Tongue (tissue), 2 donors: ENCODE measurements around the gene KDR. TPM values are rescaled to one million over a fixed set of nuclear protein-coding genes. Genes with fewer than 3 reads are reported as not detected.

Experiments used
- DNase-seq: peaks from one replicate; pipeline ENCODE4 v3.0.0-alpha.2; 2015
- total RNA-seq: library from RNA; depleted of rRNA; stranded (reverse); fragments of >200 nt; gene quantifications from one replicate; pipeline ENCODE4 v1.2.3, GENCODE V29; 2014

The KDR gene
- total RNA-seq, result 56.2 TPM

DNA sequence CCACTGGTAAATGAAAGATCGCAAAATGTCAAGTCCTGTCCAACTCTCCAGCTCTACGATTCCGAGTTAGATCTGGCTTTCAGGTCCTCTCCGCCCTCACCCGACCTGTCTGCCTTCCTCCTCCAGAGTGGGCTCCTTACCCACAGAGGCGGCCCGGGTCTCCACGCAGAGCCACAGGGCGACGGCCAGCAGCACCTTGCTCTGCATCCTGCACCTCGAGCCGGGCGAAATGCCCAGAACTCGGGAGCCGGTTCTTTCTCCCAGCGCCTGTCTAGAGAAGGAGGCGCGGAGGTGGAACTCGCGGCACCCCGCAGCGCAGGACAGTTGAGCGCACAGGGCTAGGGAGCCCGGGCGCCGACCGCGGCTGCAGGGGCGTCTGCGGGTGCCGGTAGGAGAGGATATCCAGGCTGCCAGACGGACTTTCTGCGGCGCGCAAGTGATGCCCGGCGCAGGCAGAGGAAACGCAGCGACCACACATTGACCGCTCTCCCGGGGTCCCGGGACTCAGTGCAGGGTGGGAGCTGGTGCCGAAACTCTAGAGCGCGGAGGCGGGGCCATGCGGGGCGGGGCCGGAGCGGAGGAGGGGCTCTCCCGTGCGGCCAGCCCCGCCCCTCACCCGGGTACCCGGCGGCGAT lies at the start of gene KDR:
TSS of gene KDR (minus strand) at position 509 of the 635 bp plus-strand sequence. CDS start at position 207, 302 bp downstream.
- DNase-seq, result peak; percentile 39

DNA sequence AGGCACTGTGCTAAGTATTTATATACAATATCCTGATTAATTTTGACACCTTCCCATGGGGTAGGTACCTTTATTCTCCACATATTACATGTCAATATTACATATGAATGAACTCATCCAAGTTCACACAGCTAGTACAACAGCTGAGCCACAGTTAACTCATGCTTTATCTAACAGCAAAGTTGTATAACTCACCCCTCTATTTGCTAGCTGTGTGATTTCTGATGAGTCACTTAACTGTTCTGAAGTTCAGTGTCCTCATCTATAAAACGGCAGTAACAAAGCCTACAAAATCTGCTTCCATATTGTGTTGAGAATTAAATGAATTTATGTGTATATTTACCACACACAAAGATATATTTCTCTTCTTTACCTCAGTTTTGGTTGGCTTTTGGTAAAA lies 48.2 kb upstream of the KDR start:
- DNase-seq, result no peak

DNA sequence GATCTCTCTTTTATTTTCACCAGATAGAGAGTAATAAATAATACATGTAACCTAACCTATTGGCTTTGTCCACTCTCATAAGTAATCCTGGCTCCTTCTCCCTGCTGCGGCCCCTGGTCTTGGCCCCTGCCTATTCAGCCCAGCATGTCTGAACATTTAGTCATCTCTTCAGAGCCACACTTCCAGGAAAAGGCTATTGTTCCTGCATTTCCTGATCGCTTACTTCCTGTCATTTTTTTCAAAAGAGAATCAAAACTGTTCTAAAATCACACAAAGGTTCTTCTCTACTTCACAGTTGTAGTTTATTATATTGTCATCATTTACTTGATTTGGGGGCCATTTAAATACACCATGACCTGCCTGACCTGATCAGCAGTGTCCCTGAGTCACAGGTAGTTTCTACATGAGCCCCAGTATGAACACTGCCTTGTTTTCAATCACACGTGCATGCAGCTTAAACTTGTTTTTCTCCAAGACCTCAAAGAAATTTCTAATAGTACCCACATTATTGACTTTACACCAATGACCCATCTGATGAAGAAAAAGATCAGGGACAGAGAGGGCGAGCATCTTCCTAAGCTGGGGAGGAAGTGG lies 47.4 kb upstream of the KDR start:
- no peak for DNase-seq

DNA sequence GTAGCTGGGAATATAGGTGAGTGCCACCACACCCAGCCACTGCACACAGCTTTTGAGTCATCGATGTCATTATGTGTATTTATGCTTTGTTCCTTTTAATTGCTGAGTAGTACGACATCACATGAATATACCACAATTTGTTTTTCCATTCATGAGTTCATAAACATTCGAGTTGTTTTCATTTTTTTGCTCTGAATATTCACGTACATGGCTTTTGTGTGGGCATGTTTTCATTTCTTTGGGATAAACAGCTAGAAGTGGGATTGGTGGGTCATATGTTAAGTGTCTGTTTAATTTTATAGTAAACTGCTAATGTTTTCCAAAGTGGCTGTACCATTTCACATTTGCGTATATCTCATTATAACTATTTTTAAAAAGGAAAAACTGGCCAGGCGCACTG lies 45.1 kb upstream of the KDR start:
- no peak for DNase-seq

DNA sequence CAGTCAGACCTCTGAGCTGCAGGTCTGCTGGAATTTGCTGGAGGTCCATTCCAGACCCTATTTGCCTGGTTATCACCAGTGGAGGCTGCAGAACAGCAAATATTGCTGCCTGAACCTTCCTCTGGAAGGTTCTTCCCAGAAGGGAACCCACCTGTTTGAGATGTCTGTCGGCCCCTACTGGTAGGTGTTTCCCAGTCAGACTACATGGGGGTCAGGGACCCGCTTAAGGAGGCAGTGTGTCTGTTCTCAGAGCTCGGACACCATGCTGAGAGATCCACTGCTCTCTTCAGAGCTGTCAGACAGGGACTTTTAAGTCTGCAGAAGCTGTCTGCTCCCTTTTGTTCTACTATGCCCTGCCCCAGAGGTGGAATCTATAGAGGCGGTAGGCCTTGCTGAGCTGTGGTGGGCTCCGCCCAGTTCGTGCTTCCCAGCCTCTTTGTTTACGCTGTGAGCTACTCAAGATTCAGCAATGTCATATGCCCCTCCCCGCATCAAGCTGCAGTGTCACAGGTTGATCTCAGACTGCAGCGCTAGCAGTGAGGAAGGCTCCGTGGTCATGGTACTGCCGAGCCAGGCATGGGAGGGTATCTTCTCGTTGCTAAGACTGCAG lies 44.1 kb upstream of the KDR start:
- peak; percentile 44 for DNase-seq

DNA sequence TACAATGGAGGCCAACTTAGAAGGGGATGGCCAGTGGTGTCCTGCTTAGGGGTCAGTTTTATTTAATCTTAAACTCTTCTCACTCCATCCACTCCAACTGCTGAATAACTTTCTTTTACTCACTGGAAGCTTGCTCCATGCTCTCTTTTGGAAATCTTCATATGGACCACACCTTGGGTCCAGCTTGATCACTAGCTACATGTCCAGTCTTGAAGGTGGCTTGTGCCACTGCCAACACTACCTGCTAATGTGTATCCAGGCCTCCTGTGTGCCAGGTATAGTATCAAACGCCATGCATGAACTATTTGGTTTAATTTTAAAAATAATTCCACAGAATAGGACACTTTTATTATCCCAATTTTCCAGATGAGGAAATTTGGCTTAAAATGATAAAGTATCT lies 37.0 kb upstream of the KDR start:
- no peak for DNase-seq

DNA sequence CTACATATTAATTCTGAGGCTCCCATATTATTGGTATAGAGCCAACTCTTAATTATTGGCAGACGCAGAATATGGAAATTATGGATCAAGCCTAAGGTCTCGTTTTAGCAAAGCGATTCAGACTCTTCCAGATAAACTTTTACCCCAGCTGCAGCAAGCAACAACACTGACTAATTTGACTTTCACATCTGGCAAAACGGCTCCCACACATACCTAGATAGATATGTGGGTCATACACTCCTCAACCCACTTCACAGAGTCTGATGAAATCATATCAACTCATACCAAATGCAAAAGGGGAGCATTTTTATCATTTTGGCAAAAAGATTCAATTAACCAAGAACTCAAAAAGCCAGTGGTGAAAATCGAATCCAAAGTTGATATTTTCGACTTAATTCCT lies 36.3 kb upstream of the KDR start:
- DNase-seq, result no peak

DNA sequence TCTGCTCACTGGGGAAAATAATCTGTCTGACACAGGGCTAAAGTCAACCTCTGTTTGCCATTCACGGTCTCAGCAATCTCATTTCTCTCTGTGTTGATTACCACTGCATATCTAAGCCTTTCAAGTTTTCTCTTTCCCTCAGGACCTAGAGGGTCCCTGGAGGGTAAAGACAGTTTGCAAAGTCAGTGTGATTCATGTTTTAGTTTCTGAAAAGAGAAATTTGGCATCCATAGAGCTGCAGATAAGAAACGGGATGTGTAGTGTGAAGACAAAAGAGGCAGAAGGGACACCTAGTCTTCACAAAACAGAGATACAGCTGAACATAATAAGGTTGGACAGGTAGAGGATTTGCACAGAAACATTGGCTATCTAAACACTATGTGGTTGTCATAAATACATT lies 34.5 kb upstream of the KDR start:
- no peak for DNase-seq

DNA sequence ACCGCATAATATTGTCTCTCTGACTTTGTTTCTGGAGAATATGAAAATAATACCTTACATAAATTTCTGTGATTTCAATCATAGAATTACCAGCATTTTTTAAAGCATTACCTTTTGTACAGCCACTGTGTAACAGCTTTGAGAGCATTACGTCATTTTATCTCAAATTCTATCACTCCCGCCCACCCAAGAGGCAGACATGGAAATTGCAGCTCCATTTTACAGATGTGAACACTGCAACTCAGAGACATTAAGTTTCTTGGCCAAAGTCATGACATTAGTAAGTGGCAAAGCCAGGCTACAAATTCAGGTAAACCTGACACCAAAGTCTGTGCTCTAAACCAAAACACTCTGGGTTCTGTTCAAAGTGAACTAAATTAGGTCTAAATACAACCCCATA lies 33.6 kb upstream of the KDR start:
- no peak for DNase-seq

DNA sequence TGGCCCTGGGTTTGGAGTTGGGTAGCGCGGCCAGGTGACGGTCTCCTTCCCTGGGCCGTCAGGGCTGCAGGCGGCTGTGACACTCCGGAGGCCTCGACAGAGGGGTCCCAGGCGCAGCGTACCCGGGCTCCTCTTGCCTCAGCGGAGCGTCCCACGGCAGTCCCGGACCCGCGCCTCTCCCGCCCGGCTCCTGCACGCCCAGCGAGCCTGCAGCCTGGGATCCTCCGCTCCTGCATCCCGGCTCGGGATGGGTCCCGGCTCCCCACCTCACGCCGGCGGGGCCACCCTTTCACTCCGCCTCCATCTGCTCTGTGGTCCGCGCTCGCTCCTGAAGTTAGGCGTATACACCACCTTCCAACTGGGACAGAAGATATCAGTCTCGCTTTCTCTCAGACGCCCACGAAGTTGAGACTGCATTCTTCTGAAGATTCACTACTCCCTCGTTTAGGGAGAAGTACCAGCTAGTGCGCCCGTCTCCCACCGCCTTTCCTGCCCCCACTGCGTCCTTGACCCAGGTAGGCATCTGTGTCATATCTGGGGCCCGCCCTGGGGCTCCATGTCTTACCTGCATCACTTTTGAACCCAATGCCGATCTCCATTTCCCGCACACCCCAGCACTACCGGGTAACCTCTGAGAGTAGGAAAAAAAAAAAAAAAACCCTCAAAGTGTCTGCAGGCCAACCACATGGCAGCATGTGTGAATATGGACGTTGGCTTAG lies 32.3 kb upstream of the KDR start:
- no peak for DNase-seq

DNA sequence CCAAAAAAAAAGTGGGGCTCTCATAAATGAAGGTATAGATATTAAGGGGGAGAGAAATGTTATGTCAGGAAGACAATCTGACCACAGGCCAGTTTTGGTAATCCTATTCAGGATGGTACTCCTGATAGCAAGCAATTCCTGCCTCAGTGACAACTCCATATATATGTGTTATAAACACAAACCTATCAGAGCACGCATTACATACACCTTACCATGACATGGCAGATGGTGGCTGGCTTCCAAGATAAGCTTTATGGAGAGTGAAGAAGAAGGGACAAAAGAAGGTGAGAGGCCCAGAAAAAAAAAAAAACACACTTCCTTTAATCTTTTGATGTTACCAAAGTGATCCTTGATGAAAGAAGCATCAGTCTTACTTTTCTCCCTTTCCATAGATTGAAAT lies 29.5 kb upstream of the KDR start:
- DNase-seq, result no peak

DNA sequence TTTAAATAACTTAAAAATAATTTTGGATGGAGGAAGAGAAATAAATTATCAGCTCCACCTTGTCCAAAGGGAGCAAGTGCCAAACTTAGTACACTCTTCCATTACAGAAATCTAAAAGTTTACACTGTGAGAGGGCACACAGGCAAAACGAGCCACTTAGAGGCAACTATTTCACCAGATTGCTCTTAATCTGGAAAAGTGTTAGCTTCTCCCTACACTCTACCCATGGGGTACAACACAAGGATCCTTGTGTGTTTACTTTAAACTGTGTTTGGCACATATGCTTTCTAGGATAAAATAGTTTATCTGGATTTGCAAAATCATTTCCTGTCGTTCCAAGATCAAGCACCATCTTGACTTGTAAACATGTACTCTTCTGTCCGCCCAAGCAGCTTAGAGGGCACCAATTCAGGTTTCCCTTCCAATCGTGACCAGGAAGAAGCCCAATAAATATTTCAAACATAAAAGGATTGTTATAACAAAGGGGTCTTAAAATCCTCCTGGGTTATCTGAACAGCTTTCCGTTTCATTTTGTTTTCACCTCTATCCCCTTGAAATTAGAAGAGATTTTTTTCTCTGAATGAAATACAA lies 29.0 kb upstream of the KDR start:
- DNase-seq, result no peak

DNA sequence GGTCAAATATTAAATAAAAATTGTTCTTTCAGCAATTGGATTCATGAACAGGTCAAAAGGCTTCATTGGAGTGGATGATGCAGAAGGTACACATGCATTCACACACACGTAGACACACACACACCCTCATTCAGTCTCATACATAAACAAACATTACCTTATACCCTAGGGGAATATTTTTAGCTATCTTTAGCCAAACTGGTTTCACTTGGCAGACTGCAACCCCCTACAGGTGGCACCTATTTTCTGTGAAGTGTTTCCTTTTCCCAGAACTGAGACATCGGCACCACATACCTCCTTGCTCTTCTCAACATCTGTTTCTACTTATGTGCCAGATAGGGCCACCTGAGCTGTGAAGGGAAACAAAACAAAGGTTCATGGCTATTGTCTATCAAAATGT lies 18.5 kb upstream of the KDR start:
- no peak for DNase-seq

DNA sequence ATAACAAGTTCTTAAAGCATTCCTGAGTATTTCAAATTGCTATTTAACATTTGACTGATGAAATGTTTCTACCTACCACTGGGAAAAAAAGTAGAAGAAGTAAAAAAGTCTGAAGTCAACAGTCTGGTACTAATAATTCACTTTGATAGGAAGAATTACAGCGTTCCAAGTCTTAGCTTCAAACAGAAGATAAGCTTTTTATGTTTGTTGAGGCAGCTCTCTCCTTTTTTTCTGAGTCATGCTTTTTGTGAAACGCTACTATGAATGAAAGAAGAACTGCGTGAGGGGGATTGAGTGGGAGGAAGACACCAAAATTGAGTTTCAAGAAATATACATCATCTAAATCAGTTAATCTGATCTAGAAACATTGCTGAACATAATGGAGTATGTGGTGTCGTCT lies 13.0 kb upstream of the KDR start:
- no peak for DNase-seq

DNA sequence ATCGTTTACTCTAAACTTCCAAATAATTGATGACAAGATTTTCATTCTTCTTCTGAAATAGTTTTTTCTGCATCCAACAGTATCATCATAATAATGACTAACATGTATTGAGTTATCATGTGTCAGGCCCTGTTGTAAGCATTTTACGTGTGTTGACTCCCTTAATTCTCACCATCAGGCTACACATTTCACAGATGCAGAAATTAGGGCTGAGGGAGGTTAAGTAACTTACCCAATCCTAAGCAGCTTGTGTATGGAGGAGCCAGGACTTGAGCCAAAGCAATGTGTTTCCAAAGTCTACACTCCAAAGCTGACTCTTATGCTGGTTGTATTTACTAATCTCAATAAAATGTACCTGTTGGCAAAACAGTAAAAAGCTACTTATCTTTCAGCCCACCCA lies 11.2 kb upstream of the KDR start:
- no peak for DNase-seq

DNA sequence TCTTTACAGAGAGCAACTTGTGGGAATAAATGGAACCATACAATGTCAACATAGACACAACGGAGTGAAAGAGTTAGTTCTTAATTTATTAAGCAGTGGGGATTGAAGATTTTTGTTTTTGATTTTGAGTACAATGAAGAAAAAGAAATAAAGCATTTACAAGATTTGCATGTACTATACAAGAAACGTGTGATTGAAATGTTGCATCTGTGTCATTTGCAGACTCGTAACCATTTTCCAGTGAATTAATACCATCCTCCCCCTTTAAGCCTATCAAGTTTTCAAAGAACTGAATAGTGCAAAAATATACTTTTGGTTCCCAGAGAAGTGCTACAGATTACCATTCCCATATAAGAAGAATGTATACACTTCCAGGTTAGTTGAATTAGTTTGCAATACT lies 8.6 kb upstream of the KDR start:
- DNase-seq, result no peak

DNA sequence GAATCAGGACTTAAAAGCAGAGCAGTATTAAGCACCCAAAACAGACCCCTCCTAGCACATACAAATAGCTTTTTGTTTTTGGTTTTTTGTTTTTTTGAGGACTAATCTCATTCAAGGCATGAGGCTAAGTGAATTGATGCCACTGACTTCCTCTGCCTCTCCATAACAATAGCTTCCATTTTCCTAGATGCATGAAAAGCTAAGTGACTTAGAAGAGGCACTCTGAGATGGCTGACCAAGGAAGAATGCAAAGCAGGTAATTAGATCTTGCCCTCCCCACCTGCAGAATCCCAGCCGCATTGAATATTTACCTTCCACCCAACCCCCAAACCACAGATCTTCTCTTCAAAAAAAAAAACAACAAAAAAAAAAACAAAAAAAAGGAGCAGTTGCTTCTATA lies 7.4 kb upstream of the KDR start:
- no peak for DNase-seq

DNA sequence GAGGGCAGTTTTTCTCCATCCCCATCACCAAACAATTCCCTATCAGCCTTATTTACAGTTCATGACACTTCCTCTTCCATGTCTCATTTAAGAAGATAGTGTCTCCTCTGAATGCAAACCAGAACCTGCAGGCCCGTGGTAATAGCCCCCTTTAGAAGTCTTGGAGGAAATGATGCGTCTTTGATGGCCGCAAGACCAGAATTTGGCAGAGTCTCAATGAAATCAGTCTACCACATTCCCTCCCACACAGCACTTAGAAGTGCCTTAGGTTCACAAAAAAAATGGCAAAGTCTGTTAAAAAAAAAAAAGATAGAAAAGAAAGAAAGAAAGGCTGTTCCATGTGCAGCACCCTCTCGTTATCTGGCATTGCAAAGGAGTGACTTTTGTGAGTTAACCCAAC lies 2.1 kb upstream of the KDR start:
- DNase-seq, result no peak

DNA sequence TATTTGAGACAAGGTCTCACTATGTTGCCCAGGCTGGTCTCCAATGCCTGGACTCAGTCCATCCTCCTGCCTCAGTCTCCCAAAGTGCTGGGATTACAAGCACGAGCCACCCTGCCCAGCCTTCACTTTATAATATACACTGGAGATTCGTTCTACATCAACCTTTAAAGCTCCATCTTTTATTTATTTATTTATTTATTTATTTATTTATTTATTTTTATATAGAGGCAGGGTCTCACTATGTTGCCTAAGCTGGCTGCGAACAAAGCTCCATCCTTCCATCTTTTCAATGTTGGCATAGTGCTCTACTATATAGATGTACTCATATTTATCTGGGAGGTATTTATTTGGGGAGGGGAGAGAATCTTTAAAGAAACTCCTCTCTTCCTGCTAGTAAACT lies 1.7 kb upstream of the KDR start:
- DNase-seq, result no peak

DNA sequence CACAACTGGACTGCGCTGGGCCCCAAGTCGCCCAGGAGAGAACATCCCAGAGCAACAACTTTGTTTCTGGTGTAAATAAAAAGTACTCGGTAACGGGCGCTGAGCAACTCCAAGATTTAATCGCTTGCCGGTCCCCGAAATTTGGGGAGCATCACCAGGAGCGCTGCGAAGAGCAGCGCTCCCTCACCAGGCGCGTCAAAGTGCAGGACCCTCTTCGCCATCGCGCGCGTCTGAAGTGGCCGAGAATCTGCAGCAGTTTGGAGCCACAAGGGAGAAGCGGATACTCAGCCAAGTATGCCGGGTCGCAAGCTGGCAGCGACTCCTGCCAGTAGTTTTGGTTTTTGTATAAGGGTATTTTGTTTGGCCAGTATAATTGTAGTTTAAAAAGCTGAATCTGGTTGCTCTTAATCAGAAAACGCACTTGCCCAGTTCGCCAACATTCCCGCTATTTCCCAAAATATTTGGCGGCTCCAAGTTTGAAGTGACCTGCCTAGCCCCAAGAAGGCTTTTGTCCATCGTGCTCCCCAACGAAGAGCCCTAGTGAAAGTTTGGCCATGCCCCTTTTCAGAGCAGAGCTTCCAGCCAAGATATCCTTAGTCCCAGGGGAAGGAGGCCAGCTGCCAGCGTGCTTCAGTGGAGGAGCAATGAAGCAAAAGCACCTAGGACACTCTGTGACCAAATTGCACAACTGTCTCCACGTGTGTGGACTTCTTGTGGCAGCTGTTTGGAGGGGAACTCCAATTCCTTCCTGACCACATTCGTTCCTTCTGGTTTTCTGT lies 557 bp upstream of the KDR start:
- peak; percentile 11 for DNase-seq

DNA sequence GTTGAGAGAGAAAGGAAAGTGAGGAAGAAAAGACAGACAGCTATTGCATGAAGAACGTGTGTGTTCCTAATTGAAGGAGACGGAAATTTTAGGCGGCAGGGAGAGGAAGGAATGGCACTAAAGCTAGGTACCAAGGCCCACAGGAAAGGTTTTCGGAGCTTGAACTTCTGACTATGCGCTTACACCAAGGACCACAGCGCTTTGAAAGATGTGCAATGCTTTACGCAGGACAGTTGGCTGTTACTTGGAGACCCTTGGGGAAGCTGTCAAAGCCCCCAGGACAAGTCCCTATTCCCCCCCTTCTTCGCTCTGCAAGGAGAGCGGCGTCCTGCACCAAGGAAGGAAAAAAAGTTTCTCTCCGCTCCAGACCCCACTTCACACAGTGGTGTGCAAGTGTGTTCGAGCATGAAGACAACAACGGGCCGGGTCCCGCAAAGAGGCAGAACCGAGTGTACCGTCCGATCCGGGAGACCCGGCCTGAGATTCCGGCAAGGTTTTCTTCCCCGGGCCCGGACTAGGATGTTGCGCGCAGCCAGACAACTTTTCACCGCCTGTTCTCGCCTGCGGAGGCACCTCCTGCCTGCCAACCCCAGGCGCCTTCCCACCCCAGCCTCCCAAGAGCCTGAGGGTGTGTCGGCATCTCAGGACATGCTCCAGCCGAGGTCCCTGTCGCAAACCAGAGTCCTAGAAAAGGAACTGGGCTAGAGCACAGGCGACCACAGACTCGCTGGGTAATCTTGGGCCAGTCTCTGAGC lies 896 bp downstream of the KDR start:
- peak; percentile 3 for DNase-seq

DNA sequence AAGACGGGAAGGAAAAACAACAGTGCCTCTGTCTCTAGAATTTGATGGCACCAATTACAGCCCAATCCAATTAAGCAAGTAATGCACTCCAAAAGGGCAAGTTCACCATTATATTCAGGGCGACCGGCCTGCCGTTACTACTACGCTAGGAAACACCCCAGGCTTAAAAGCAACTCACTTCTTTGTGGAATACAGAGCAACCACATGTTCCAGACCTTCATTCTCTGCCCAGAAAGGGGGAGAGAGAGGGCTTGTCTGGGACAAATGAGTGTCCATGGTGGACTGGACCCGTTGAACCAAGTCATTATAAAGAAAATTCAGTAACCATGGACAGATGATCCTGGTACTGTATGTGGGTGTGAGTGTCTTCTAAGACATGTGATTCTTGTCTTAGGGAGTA lies 1.6 kb downstream of the KDR start:
- DNase-seq, result no peak
